Trophoblast cell (in vitro differentiated cells and primary cell): ENCODE results near the gene ACTR3.

ENCODE experiments used
- DNase-seq, 2 donors: peaks; one replicate each; pipeline ENCODE4 v3.0.0-alpha.2; 2016
- H2AFZ ChIP-seq: 2 replicates; pipeline ENCODE4 v1.6.1; 2013; ENCODE audit warnings: low read length, moderate library complexity, mild to moderate bottlenecking; ENCODE audit not compliant: insufficient read depth, poor library complexity
- H2AK5ac ChIP-seq: 2 replicates; pipeline ENCODE4 v1.6.1; 2013; ENCODE audit warnings: mild to moderate bottlenecking, low read length
- H2BK120ac ChIP-seq: 2 replicates; pipeline ENCODE4 v1.6.1; 2013; ENCODE audit warnings: low read length, mild to moderate bottlenecking, moderate library complexity; ENCODE audit not compliant: insufficient read depth, poor library complexity
- H2BK12ac ChIP-seq: 2 replicates; pipeline ENCODE4 v1.6.1; 2013; ENCODE audit warnings: mild to moderate bottlenecking, low read length, moderate library complexity
- H2BK5ac ChIP-seq: 2 replicates; pipeline ENCODE4 v1.6.1; 2013; ENCODE audit warnings: low read length, low read depth, moderate library complexity, mild to moderate bottlenecking; ENCODE audit not compliant: poor library complexity
- H3K14ac ChIP-seq: 2 replicates; pipeline ENCODE4 v1.6.1; 2013; ENCODE audit warnings: mild to moderate bottlenecking, low read length
- H3K18ac ChIP-seq: 2 replicates; pipeline ENCODE4 v1.6.1; 2013; ENCODE audit warnings: mild to moderate bottlenecking, low read length
- H3K23ac ChIP-seq: 2 replicates; pipeline ENCODE4 v1.6.1; 2013; ENCODE audit warnings: low read length
- H3K27ac ChIP-seq: 2 replicates; pipeline ENCODE4 v1.5.1; 2013; ENCODE audit warnings: low read depth, mild to moderate bottlenecking, inconsistent platforms, low read length, moderate library complexity
- H3K27me3 ChIP-seq: 2 replicates; pipeline ENCODE4 v1.6.1; 2013; ENCODE audit warnings: inconsistent platforms, mild to moderate bottlenecking, low read length, moderate library complexity; ENCODE audit not compliant: insufficient read depth
- H3K36me3 ChIP-seq, 2 experiments: 1 replicate in 1 of 2; 2 replicates in 1 of 2; pipeline ENCODE4 v1.6.1; 2013; ENCODE audit warnings: low read length in 2 of 2, mild to moderate bottlenecking in 2 of 2, moderate library complexity in 1 of 2; ENCODE audit not compliant: insufficient read depth in 2 of 2, control insufficient read depth in 1 of 2
- H3K4ac ChIP-seq: 2 replicates; pipeline ENCODE4 v1.6.1; 2013; ENCODE audit warnings: low read depth, mild to moderate bottlenecking, low read length, moderate library complexity
- H3K4me1 ChIP-seq, 2 experiments: 1 replicate in 1 of 2; 2 replicates in 1 of 2; pipeline ENCODE4 v1.6.1; 2013; ENCODE audit warnings: low read length in 2 of 2, mild to moderate bottlenecking in 2 of 2, moderate library complexity in 1 of 2; ENCODE audit not compliant: insufficient read depth in 2 of 2, control insufficient read depth in 1 of 2
- H3K4me2 ChIP-seq: 2 replicates; pipeline ENCODE4 v1.6.1; 2013; ENCODE audit warnings: inconsistent platforms, mild to moderate bottlenecking, low read length, moderate library complexity
- H3K4me3 ChIP-seq: 2 replicates; pipeline ENCODE4 v1.5.1; 2013; ENCODE audit warnings: mild to moderate bottlenecking, low read depth, low read length, inconsistent platforms
- H3K79me1 ChIP-seq: one replicate; pipeline ENCODE4 v1.6.1; 2013; ENCODE audit warnings: low read length
- H3K79me2 ChIP-seq: 2 replicates; pipeline ENCODE4 v1.6.1; 2013; ENCODE audit warnings: low read length, mild to moderate bottlenecking; ENCODE audit not compliant: control insufficient read depth, insufficient read depth, poor library complexity
- H3K9ac ChIP-seq: 2 replicates; pipeline ENCODE4 v1.6.1; 2013; ENCODE audit warnings: mild to moderate bottlenecking, low read length
- H3K9me3 ChIP-seq: 2 replicates; pipeline ENCODE4 v1.6.1; 2013; ENCODE audit warnings: low read depth, mild to moderate bottlenecking, control low read depth, inconsistent platforms, low read length; ENCODE audit not compliant: insufficient read depth
- H4K12ac ChIP-seq: 2 replicates; pipeline ENCODE4 v1.6.1; 2013; ENCODE audit warnings: low read depth, mild to moderate bottlenecking, low read length, moderate library complexity
- H4K8ac ChIP-seq: 2 replicates; pipeline ENCODE4 v1.6.1; 2013; ENCODE audit warnings: low read depth, mild to moderate bottlenecking, low read length, moderate library complexity
- H4K91ac ChIP-seq: one replicate; pipeline ENCODE4 v1.6.1; 2013; ENCODE audit warnings: low read depth, mild to moderate bottlenecking, low read length, moderate library complexity
- WGBS: extraction: QIAGEN DNeasy Blood & Tissue Kit; methylation state at CpG from one replicate; pipeline ENCODE4 v1.1.7; 2013; ENCODE audit warnings: missing lambda C conversion rate; ENCODE audit not compliant: insufficient read length, insufficient coverage; ENCODE audit errors: extremely low coverage; 5-methylcytosine and 5-hydroxymethylcytosine counted together

ACTR3 gene

DNA sequence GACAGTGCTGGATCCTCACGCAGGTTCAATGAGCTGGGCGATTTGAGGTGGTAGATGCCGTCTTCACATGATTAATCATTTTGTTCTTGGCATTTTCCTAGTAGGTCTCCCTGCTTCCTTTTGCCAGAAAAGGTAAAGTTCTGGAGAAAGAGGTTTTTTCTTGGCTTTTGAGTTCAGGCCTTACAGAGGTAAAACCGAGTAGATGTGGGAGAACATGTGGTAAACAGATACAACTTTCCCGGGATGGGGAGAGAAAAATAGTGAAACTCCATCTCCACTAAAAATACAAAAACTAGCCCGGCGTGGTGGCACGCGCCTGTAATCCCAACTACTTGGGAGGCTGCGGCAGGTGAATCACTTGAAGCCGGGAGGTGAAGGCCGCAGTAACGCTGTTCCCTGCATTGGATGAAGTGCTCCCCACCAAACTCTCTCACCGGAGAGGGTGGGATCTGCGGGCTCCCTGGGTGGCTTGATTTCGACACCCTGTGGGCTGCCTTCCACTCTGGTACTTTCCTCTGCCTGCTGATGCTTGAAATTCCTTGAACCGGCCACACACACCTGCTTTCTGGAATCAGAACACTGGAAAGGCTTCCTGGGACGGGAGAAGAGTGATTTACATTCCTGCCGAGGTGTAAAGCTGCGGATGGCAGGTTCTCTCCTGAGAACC is 88.8 kb downstream of the ACTR3 start:
- H2BK5ac ChIP-seq: peak overlapping the region; percentile 21
- no peak overlapping the region for H3K4me3 ChIP-seq
- no peak overlapping the region for H3K18ac ChIP-seq
- H2AFZ ChIP-seq: no peak overlapping the region
- H3K27me3 ChIP-seq: no peaks in the 10 kb centered on the region
- H3K4ac ChIP-seq: no peak overlapping the region
- no peak overlapping the region for H3K4me2 ChIP-seq
- no CpG with 5 or more reads among the region's 20 CpGs for WGBS
- peaks cover 8 to 9% of the 10 kb centered on the region in 2 experiments for H3K36me3 ChIP-seq
- H2BK120ac ChIP-seq: peak overlapping the region; percentile 46
- peaks cover 7% of the 10 kb centered on the region for H3K9me3 ChIP-seq
- H3K79me2 ChIP-seq: no peaks in the 10 kb centered on the region
- H3K14ac ChIP-seq: no peak overlapping the region
- H3K4me1 ChIP-seq: peaks cover 5 to 15% of the 10 kb centered on the region in 2 experiments
- no peak overlapping the region for H4K91ac ChIP-seq
- peaks cover 2% of the 10 kb centered on the region for H3K79me1 ChIP-seq
- H2AK5ac ChIP-seq: peak overlapping the region; percentile 47
- H3K23ac ChIP-seq: no peak overlapping the region
- H3K9ac ChIP-seq: no peak overlapping the region
- no peak overlapping the region for H4K8ac ChIP-seq
- no peak overlapping the region for H2BK12ac ChIP-seq
- H3K27ac ChIP-seq: peak overlapping the region; percentile 70
- H4K12ac ChIP-seq: no peak overlapping the region
- DNase-seq: peak in 1 of 2 donors; percentile 39

DNA sequence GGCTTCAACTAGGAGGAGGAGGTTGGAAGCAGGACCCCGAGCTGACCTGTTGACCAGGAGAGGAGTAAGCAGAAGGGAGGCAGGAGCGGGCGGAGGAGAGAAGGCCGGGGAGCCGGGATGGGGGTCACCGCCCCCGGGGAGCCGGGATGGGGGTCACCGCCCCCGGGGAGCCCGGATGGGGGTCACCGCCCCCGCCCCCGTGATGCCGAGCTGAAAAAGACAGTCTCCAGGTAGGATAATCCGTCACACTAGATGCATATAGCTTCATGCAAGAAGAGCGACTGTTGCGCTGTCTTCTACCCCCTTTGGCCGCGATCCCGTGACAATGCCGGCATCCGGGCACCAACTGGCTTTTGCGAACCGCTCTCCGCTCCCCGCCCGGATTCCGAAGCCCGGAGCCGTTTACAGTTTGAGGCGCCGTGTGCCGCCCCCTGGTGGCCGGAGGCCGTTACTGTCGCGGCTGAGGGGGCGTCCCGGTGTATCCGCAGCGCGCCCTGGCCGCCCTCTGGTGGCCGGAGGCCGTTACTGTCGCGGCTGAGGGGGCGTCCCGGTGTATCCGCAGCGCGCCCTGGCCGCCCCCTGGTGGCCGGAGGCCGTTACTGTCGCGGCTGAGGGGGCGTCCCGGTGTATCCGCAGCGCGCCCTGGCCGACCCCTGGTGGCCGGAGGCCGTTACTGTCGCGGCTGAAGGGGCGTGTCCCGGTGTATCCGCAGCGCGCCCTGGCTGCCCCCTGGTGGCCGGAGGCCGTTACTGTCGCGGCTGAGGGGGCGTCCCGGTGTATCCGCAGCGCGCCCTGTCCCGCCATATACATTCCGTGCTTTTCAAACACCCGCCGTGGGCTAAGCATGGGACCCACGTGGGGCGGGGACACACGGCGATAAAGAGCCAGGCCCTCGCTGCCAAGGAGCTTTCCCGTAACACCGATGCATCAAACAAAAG is 89.6 kb downstream of the ACTR3 start:
- peaks cover 2% of the 10 kb centered on the region for H3K79me1 ChIP-seq
- H2BK120ac ChIP-seq: no peak overlapping the region
- no peak overlapping the region for H2BK5ac ChIP-seq
- DNase-seq: peak in 1 of 2 donors; percentile 13
- H4K8ac ChIP-seq: no peak overlapping the region
- no peak overlapping the region for H2AFZ ChIP-seq
- no peak overlapping the region for H3K9ac ChIP-seq
- no CpG with 5 or more reads among the region's 93 CpGs for WGBS
- H4K91ac ChIP-seq: peak overlapping the region; percentile 34
- H4K12ac ChIP-seq: no peak overlapping the region
- H3K9me3 ChIP-seq: peaks cover 7% of the 10 kb centered on the region
- H3K27me3 ChIP-seq: no peaks in the 10 kb centered on the region
- no peaks in the 10 kb centered on the region for H3K79me2 ChIP-seq
- H3K36me3 ChIP-seq: peaks cover 6 to 8% of the 10 kb centered on the region in 2 experiments
- no peak overlapping the region for H3K4ac ChIP-seq
- H3K4me1 ChIP-seq: peaks cover 5 to 15% of the 10 kb centered on the region in 2 experiments
- H3K4me2 ChIP-seq: no peak overlapping the region
- no peak overlapping the region for H2AK5ac ChIP-seq
- H3K23ac ChIP-seq: no peak overlapping the region
- H3K27ac ChIP-seq: no peak overlapping the region
- no peak overlapping the region for H3K4me3 ChIP-seq
- no peak overlapping the region for H2BK12ac ChIP-seq
- H3K18ac ChIP-seq: no peak overlapping the region
- no peak overlapping the region for H3K14ac ChIP-seq

DNA sequence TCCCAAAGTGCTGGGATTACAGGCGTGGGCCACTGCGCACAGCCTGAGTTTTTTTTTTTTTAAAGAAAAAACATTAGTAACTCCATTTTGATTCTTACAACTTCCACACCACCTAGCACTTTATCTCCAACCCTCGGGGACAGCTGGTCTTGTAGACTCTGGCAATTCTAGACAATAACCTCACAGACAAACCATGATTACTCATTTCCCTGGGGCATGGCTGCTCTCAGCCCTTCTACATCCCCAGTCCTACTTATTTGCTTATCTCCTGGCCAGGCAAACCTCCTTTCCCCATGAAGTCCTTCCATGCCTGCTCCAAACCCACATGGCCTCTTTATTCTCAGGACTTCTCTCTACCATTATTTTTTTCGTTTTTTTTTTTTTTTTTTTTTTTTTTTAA is 91.1 kb downstream of the ACTR3 start:
- Histone ChIP-seq H2BK120ac (no peak overlapping the region), H3K9me3 (peaks cover 7% of the 10 kb centered on the region), H3K23ac (no peak overlapping the region), H2BK5ac (no peak overlapping the region), H3K79me2 (no peaks in the 10 kb centered on the region), H3K4ac (no peak overlapping the region), H2AFZ (no peak overlapping the region), H3K9ac (no peak overlapping the region), H2AK5ac (no peak overlapping the region), H3K18ac (no peak overlapping the region), H3K27me3 (no peaks in the 10 kb centered on the region), H2BK12ac (no peak overlapping the region), H3K4me3 (no peak overlapping the region), H3K4me2 (no peak overlapping the region), H3K14ac (no peak overlapping the region), H3K4me1 (peaks cover 5 to 15% of the 10 kb centered on the region in 2 experiments), H4K8ac (no peak overlapping the region), H3K36me3 (peaks cover 2 to 8% of the 10 kb centered on the region in 2 experiments), H3K27ac (no peak overlapping the region), H4K12ac (no peak overlapping the region), H3K79me1 (peaks cover 2% of the 10 kb centered on the region), H4K91ac (no peak overlapping the region)
- no CpG with 5 or more reads among the region's 4 CpGs for WGBS
- DNase-seq: peak; percentile 51 to 72

DNA sequence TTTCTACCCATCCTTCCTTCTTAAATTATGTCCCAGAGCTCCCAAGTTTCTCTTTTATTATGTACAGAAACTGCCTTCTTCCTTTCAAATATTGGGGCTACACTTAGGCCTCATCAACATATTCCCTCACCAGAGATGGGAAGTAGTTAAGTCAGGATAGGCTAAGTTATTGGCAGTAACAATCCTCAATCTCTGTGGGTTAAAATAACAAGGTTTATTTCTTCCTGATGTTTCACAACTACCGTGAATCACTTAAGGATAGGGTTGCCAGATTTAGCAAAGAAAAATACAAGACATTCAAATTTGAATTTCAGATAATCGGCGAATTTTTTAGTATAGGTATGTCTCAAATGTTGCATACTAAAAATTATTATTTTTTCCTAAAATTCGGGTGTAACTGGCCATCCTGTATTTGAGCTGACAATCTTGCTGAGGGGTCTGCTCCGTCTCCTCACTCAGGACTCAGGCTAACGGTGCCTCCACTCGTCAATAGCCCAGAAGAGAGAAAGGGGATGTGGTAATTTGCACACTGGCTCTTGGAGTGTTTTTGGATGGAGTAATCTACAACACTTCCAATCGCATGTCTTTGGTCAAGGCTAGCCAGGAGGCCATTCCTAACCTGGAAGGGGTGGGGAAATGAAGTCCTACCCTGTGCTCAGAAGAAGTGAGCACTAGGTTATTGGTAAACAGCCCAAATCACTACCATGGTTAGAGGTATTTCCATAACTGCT is 91.7 kb downstream of the ACTR3 start:
- Histone ChIP-seq H3K79me1 (peaks cover 2% of the 10 kb centered on the region), H3K4me3 (no peak overlapping the region), H3K27ac (no peak overlapping the region), H3K18ac (no peak overlapping the region), H4K12ac (no peak overlapping the region), H3K4ac (no peak overlapping the region), H2AK5ac (no peak overlapping the region), H3K4me1 (peaks cover 5 to 14% of the 10 kb centered on the region in 2 experiments), H3K27me3 (no peaks in the 10 kb centered on the region), H4K91ac (no peak overlapping the region), H3K79me2 (no peaks in the 10 kb centered on the region), H3K9me3 (peaks cover 7% of the 10 kb centered on the region), H3K23ac (no peak overlapping the region), H2BK120ac (no peak overlapping the region), H2BK12ac (no peak overlapping the region), H3K14ac (no peak overlapping the region), H4K8ac (no peak overlapping the region), H2BK5ac (no peak overlapping the region), H3K36me3 (peaks cover under 1 to 5% of the 10 kb centered on the region in 2 experiments), H3K9ac (no peak overlapping the region), H3K4me2 (no peak overlapping the region), H2AFZ (no peak overlapping the region)
- no CpG with 5 or more reads among the region's 8 CpGs for WGBS
- DNase-seq: no peak
